Mucosa of descending colon (tissue), 3 donors: ENCODE data around the gene SYTL1. TPM values are rescaled to one million over a fixed set of nuclear protein-coding genes. Genes with fewer than 3 reads are reported as not detected.
"Not testable (repeated sequence)": the region's sequence is repeated elsewhere in the genome, so short reads cannot be mapped to it uniquely, and the experiment has no call there.

ENCODE experiments used
- ATAC-seq: fragments of 200-7000 bp; cut with Tn5 transposase; one replicate; pipeline ENCODE4 v1.9.1; 2020; ENCODE audit warnings: mild to moderate bottlenecking, moderate library complexity
- DNase-seq, 3 donors: peaks; one replicate each; pipeline ENCODE4 v3.0.0-alpha.2; 2020
- H3K36me3 ChIP-seq: fragments of 200-600 bp; one replicate; pipeline ENCODE4 v1.8.0; 2021; ENCODE audit warnings: low read depth, mild to moderate bottlenecking
- H3K4me1 ChIP-seq: fragments of 200-600 bp; one replicate; pipeline ENCODE4 v1.8.0; 2021; ENCODE audit warnings: low read depth, mild to moderate bottlenecking
- H3K4me3 ChIP-seq: fragments of 200-600 bp; one replicate; pipeline ENCODE4 v1.8.0; 2021; ENCODE audit warnings: mild to moderate bottlenecking
- H3K9me3 ChIP-seq: fragments of 200-600 bp; one replicate; pipeline ENCODE4 v1.8.0; 2021; ENCODE audit warnings: mild to moderate bottlenecking
- intact Hi-C, 2 donors: fragments of 100-400 bp; cut with DNase I in 1 of 2; cut with micrococcal nuclease in 1 of 2; formaldehyde crosslinking; loops; one replicate each; pipeline versions ENCODE4 v1.11.0 to v1.11.1; 2022; cut with DNase I, micrococcal nuclease
- total RNA-seq, 3 donors: library from RNA; stranded (reverse); fragmentation: NEBNext Ultra II Directional in 2 of 3; extraction: Animal tissue kit (Norgen Biotek cat#: 25700) in 2 of 3; gene quantifications; one replicate each; pipeline versions ENCODE4 v1.2.1 to v1.2.4, GENCODE V29; 2021 to 2023
- TF ChIP-seq, protein P1 (sequence below): fragments of 200-600 bp; IDR thresholded peaks from one replicate; pipeline ENCODE4 v1.8.0; 2022; ENCODE audit warnings: antibody characterized with exemption, mild to moderate bottlenecking
- donor health status: DM: no; HTN: no; CAD: no; lungs with moderate emphysema.
- donor health status: DM: no; HTN: no; CAD: no.
- donor health status: DM: no; HTN: yes; CAD: no.

SYTL1 gene
- total RNA-seq, 3 donors from 2014 or later, result 4.2 to 9.7 (median 8.7) TPM

DNA sequence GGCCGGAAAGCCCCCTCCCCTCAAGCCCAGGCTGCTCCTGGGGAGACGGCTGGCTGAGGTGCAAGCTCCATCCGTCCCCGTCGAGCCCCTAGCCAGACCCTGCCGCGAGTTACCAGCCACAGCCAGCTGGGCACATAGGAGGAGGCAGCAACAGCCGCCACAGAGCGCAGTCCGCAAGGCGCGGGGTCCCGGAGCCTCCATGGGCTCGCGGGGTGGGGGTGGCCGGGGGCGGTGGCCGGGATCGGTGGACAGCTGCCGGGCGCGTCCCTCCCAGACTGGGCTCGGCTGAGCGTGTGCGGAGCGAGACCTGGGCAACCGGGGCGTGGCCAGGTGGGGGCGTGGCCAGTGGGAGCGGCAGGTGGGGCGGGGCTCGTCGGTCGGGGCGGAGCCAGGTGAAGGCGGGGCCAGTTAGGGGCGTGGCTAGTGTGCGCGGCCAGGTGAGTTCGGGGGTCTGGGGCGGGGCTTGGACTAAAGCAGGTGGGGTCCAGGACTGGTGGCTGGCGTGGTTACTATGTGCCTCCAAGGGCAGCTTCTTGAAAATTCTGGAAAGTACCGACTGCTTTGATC is 41.3 kb downstream of the SYTL1 start, which contains the start of gene CD164L2:
Gene CD164L2 (minus strand): TSS at position 295 of the 567 bp plus-strand sequence. CDS start 94 bp downstream, at position 201.
- TF ChIP-seq, protein P1, sequence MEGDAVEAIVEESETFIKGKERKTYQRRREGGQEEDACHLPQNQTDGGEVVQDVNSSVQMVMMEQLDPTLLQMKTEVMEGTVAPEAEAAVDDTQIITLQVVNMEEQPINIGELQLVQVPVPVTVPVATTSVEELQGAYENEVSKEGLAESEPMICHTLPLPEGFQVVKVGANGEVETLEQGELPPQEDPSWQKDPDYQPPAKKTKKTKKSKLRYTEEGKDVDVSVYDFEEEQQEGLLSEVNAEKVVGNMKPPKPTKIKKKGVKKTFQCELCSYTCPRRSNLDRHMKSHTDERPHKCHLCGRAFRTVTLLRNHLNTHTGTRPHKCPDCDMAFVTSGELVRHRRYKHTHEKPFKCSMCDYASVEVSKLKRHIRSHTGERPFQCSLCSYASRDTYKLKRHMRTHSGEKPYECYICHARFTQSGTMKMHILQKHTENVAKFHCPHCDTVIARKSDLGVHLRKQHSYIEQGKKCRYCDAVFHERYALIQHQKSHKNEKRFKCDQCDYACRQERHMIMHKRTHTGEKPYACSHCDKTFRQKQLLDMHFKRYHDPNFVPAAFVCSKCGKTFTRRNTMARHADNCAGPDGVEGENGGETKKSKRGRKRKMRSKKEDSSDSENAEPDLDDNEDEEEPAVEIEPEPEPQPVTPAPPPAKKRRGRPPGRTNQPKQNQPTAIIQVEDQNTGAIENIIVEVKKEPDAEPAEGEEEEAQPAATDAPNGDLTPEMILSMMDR, result no peak

DNA sequence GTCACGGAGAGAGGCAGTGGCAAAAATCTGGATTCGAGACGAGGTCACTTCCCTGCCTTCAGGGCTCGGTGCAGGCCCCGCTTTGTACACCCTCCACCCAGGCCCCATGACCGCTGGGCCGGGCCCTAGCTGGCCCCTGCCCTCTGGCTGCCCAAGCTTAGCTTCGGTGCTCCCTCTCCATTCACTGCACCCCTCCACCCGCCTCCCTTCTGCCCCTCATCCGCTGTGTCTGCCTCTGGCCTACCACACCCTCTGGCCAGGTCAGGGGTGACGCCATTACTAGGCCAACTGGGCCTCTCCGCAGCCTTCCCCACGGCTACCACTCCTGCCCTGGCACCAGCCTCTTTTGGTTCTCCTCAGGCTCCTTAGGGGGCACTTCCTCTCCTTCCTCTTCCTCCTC is 41.8 kb downstream of the SYTL1 start:
- Histone ChIP-seq H3K4me1 (no peaks in the 10 kb centered on the region), H3K36me3 (no peaks in the 10 kb centered on the region), H3K9me3 (no peaks in the 10 kb centered on the region), H3K4me3 (no peak overlapping the region)
- DNase-seq, result no peak
- intact Hi-C loops, result no loop called here
- no peak for ATAC-seq
- TF ChIP-seq, protein P1, result no peak

More for the DNA sequence above, 41.3 kb downstream of the SYTL1 start, which contains the start of gene CD164L2:
- Histone ChIP-seq H3K36me3 (no peaks in the 10 kb centered on the region), H3K9me3 (no peaks in the 10 kb centered on the region), H3K4me3 (no peak within 1 kb of the TSS), H3K4me1 (no peaks in the 10 kb centered on the region)
- peak; percentile 86 to 91 (median 89) for DNase-seq
- ATAC-seq, result peak; percentile 97
- intact Hi-C loops, result no loop called here

DNA sequence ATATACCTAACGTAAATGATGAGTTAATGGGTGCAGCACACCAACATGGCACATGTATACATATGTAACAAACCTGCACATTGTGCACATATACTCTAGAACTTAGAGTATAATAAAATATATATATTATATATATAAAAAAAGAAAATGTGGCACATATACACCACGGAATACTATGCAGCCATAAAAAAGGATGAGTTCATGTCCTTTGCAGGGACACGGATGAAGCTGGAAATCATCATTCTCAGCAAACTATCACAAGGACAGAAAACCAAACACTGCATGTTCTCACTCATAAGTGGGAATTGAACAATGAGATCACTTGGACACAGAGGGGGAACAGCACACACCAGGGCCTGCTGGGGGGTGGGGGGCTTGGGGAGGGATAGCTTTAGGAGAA is 43.0 kb downstream of the SYTL1 start:
- H3K4me3 ChIP-seq, ATAC-seq, DNase-seq, H3K4me1 ChIP-seq, H3K36me3 ChIP-seq, H3K9me3 ChIP-seq: not testable (repeated sequence)
- intact Hi-C loops, result loop anchor here in 1 of 2 donors (5.0 kb wide), 1 partner anchor 82 kb away; no protein-coding TSS in a partner anchor

DNA sequence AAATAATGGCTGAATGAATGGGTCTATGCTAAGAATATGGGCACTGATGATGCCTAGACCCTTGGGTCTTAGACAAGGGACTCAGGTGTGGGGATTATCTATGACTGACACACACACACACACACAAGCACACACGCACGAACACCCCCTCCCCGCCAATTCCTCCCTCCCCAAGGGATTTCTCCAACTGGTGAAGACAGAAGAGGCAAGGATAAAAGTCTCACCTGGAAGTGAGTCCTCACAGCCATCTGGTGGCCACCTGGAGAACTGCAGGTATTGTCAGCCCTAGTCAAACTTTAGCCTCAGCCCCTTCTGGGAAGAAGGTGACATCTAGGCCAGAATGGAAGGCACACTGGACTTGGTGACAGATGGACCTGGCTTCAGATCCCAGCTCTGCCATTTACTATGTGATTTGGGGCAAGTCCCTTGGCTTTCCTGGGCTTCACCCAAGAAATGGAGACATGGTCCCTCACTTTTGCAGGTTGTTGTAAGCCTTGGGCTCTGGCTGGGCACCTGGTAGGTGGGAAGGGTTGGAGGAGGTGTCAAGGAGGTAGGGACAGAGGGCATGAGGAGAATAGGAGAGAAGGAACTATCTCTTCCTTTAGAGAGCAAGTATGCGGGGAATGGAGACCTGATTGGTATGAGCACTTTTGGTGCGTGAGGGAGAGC is 46.6 kb downstream of the SYTL1 start:
- Histone ChIP-seq H3K36me3 (no peaks in the 10 kb centered on the region), H3K4me1 (peaks cover 15% of the 10 kb centered on the region), H3K4me3 (no peak overlapping the region), H3K9me3 (no peaks in the 10 kb centered on the region)
- DNase-seq (peak in 2 of 3 donors; percentile 83 to 90), ATAC-seq (peak; percentile 56)
- intact Hi-C loops, result loop anchor here in 1 of 2 donors (5.0 kb wide), 1 partner anchor 86 kb away; no protein-coding TSS in a partner anchor
- TF ChIP-seq, protein P1, result peak; percentile 82

DNA sequence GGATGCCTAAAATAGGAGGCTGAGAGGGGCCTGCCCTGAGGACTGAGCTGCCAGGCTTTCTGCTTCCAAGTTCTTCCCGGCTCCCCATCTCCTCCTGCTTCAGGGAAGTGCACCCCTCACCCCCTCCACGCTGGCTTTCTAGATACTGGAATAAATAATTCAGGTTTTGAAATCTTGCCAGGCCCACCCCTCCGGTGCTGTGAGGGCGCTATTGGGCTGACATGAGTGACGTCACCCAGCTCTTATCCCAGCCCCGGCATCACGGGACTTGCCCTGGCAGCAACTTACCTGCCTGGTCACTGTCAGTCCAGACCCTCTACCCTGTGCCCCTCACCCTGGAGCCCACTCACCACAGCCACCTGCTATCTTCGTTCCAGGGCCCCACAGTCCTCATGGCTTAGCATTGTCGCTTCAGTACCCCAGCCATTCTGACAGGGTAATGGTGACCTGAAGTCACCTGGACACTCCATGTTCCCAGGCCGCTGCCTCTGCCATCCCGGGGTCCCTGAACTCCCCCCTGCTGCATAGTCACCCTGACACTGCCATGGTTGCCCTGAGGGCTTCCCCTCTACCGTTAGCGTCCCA is 49.8 kb downstream of the SYTL1 start:
- intact Hi-C loops, result loop anchor here (5.0 kb wide), 2 partner anchors 34 to 89 kb away; no protein-coding TSS in a partner anchor
- ATAC-seq, result peak; percentile 34
- H3K4me3 ChIP-seq, result no peak overlapping the region
- H3K9me3 ChIP-seq, result no peaks in the 10 kb centered on the region
- peak in 2 of 3 donors; percentile 53 to 59 for DNase-seq
- H3K36me3 ChIP-seq, result no peaks in the 10 kb centered on the region
- H3K4me1 ChIP-seq, result peaks cover 15% of the 10 kb centered on the region
- TF ChIP-seq, protein P1, result no peak
